Measurements from ENCODE around the gene NTNG2. TPM values are rescaled to one million over a fixed set of nuclear protein-coding genes. Genes with fewer than 3 reads are reported as not detected.

Gene NTNG2
- total and polyA plus RNA-seq, 10 of the 15 experiments (the other 5 are each of a cell fraction or from before 2014, with no cell fraction given), result 0.37 to 0.79 (median 0.45) TPM; not detected in 6

DNA sequence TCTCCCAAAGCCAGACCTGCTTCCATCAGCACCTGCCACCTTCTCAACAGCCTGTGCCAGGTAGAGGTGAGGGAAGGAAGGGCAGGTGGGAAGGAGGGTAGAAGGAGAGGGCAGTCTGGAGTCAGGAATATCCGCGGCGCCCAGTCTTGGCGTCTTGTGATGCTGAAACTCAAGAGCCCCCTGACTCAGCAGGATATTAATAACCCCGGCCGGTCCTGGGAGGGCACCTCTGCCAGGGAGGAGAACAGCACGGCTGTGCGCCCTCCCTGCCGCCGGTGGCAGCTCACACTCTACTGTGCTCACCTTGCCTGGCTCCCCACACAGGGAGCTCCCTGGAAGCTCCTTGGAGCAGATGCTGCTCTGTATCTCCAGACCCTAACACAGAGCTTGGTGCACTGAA lies 11.6 kb upstream of the NTNG2 start:
- TF ChIP-seq, protein P1, sequence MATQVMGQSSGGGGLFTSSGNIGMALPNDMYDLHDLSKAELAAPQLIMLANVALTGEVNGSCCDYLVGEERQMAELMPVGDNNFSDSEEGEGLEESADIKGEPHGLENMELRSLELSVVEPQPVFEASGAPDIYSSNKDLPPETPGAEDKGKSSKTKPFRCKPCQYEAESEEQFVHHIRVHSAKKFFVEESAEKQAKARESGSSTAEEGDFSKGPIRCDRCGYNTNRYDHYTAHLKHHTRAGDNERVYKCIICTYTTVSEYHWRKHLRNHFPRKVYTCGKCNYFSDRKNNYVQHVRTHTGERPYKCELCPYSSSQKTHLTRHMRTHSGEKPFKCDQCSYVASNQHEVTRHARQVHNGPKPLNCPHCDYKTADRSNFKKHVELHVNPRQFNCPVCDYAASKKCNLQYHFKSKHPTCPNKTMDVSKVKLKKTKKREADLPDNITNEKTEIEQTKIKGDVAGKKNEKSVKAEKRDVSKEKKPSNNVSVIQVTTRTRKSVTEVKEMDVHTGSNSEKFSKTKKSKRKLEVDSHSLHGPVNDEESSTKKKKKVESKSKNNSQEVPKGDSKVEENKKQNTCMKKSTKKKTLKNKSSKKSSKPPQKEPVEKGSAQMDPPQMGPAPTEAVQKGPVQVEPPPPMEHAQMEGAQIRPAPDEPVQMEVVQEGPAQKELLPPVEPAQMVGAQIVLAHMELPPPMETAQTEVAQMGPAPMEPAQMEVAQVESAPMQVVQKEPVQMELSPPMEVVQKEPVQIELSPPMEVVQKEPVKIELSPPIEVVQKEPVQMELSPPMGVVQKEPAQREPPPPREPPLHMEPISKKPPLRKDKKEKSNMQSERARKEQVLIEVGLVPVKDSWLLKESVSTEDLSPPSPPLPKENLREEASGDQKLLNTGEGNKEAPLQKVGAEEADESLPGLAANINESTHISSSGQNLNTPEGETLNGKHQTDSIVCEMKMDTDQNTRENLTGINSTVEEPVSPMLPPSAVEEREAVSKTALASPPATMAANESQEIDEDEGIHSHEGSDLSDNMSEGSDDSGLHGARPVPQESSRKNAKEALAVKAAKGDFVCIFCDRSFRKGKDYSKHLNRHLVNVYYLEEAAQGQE (IDR thresholded peaks at IDR 0.05; ENCODE audit: low read depth, low read length), result no peak
- H3K79me2 ChIP-seq (ENCODE audit: control insufficient read depth, insufficient read depth, low read length), result no peaks in the 10 kb centered on the region
- no peaks in the 10 kb centered on the region for H3K36me3 ChIP-seq (ENCODE audit: control insufficient read depth in 2 of 2, insufficient read depth in 2 of 2, low read length in 1 of 2)
- DNase-seq (ENCODE audit: low read depth, low spot score) (no peak), ATAC-seq (no peak), FAIRE-seq (no peak)
- H3K27me3 ChIP-seq (replicated peaks in 1 of 2; ENCODE audit: control insufficient read depth in 2 of 2, insufficient read depth in 2 of 2, low read length in 1 of 2), result peaks cover 0 to 6% of the 10 kb centered on the region in 2 experiments; a peak in 3 of 4 replicates
- ChIA-PET RAD21 (ENCODE audit: unreplicated experiment) (no interaction called here), CTCF (no interaction called here), SMC1A (ENCODE audit: uncharacterized antibody, unreplicated experiment) (no interaction called here), POLR2A (no interaction called here)
- no TSS peak for BruUV-seq (replicated peaks)
- in situ Hi-C loops (cut with MboI) (no loop called here), intact Hi-C loops (cut with micrococcal nuclease; ENCODE audit: unreplicated experiment) (no loop called here)
- H3K9ac ChIP-seq (ENCODE audit: control insufficient read depth, insufficient read depth, low read length), result no peak overlapping the region
- no peak overlapping the region for H3K4me2 ChIP-seq (ENCODE audit: control insufficient read depth, insufficient read depth)
- no peak overlapping the region for H2AFZ ChIP-seq (ENCODE audit: control insufficient read depth, low read depth, low read length)
- no peak overlapping the region for H3K27ac ChIP-seq (ENCODE audit: control insufficient read depth, insufficient read depth)
- WGBS (ENCODE audit: insufficient coverage, insufficient replicate concordance, low lambda C conversion rate, missing lambda C conversion rate), result 64% methylated on average over 10 of the region's 10 CpGs
- H3K9me3 ChIP-seq (replicated peaks; ENCODE audit: control insufficient read depth, insufficient read depth, low read length), result no peaks in the 10 kb centered on the region
- no peaks in the 10 kb centered on the region for H3K4me1 ChIP-seq (ENCODE audit: control insufficient read depth, insufficient read depth, low read length)
- H4K20me1 ChIP-seq (ENCODE audit: control insufficient read depth, insufficient read depth), result no peaks in the 10 kb centered on the region; the same call in 1 of the 2 replicates
- no peak overlapping the region for H3K4me3 ChIP-seq

DNA sequence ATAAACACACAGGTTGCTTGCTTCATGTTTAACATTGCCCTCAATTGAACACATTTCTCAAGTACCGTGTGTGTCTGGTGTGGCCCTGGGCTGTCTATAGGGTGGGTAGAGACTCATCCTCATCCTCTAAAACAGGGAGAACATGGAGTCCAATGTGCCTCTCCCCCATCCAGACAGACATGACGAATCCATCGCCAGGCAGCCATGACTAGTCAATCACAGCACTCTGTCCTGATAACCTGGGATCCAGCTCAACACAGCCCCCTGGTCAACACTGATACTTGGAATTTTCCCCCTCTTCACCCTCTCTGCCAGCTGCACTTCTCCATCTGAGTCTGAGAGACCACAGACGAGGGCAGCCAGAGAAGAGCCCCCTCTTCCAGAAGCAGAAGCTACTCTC lies 10.7 kb upstream of the NTNG2 start:
- in situ Hi-C loops (cut with MboI), result no loop called here
- 38% methylated on average over 4 of the region's 4 CpGs for WGBS (ENCODE audit: insufficient coverage, insufficient replicate concordance, low lambda C conversion rate, missing lambda C conversion rate)
- CTCF ChIA-PET, result no interaction called here

More for the DNA sequence above, 10.7 kb upstream of the NTNG2 start:
- no peaks in the 10 kb centered on the region; the same call in 1 of the 2 replicates for H4K20me1 ChIP-seq (ENCODE audit: control insufficient read depth, insufficient read depth)
- H3K4me3 ChIP-seq, result no peak overlapping the region
- H2AFZ ChIP-seq (ENCODE audit: control insufficient read depth, low read depth, low read length), result no peak overlapping the region
- no peaks in the 10 kb centered on the region for H3K9me3 ChIP-seq (replicated peaks; ENCODE audit: control insufficient read depth, insufficient read depth, low read length)
- no peak for FAIRE-seq
- H3K4me2 ChIP-seq (ENCODE audit: control insufficient read depth, insufficient read depth), result no peak overlapping the region
- TF ChIP-seq LARP7 (IDR thresholded peaks at IDR 0.05) (no peak), CREM (IDR thresholded peaks at IDR 0.05; ENCODE audit: low read depth) (no peak), CHD4 (IDR thresholded peaks at IDR 0.05) (no peak), ETV6 (conservative IDR thresholded peaks at IDR 0.05 in 1 of 2, IDR thresholded peaks at IDR 0.05 in 1 of 2; ENCODE audit: borderline replicate concordance in 1 of 2, low read depth in 1 of 2) (no peak), GABPA (IDR thresholded peaks at IDR 0.05; ENCODE audit: low read depth) (no peak), TCF3 (IDR thresholded peaks at IDR 0.05; ENCODE audit: borderline replicate concordance, insufficient read depth, low read depth, low read length) (no peak), MEF2B (IDR thresholded peaks at IDR 0.05; ENCODE audit: partially characterized antibody, poor library complexity, severe bottlenecking) (no peak), NFXL1 (IDR thresholded peaks at IDR 0.05; ENCODE audit: borderline replicate concordance) (no peak), PAX8 (IDR thresholded peaks at IDR 0.05) (no peak)
- TF ChIP-seq, protein P2, sequence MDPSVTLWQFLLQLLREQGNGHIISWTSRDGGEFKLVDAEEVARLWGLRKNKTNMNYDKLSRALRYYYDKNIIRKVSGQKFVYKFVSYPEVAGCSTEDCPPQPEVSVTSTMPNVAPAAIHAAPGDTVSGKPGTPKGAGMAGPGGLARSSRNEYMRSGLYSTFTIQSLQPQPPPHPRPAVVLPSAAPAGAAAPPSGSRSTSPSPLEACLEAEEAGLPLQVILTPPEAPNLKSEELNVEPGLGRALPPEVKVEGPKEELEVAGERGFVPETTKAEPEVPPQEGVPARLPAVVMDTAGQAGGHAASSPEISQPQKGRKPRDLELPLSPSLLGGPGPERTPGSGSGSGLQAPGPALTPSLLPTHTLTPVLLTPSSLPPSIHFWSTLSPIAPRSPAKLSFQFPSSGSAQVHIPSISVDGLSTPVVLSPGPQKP (IDR thresholded peaks at IDR 0.05; ENCODE audit: low read depth, low read length), result no peak
- H3K27me3 ChIP-seq (replicated peaks in 1 of 2; ENCODE audit: control insufficient read depth in 2 of 2, insufficient read depth in 2 of 2, low read length in 1 of 2), result peaks cover 0 to 5% of the 10 kb centered on the region in 2 experiments; a peak in 3 of 4 replicates
- no peaks in the 10 kb centered on the region for H3K36me3 ChIP-seq (ENCODE audit: control insufficient read depth in 2 of 2, insufficient read depth in 2 of 2, low read length in 1 of 2)
- DNase-seq (ENCODE audit: low read depth, low spot score), result no peak
- intact Hi-C loops (cut with micrococcal nuclease; ENCODE audit: unreplicated experiment), result no loop called here
- H3K79me2 ChIP-seq (ENCODE audit: control insufficient read depth, insufficient read depth, low read length), result no peaks in the 10 kb centered on the region
- H3K4me1 ChIP-seq (ENCODE audit: control insufficient read depth, insufficient read depth, low read length), result no peaks in the 10 kb centered on the region
- no TSS peak for BruUV-seq (replicated peaks)
- ChIA-PET POLR2A (no interaction called here), RAD21 (ENCODE audit: unreplicated experiment) (no interaction called here), SMC1A (ENCODE audit: uncharacterized antibody, unreplicated experiment) (no interaction called here)
- no peak overlapping the region for H3K27ac ChIP-seq (ENCODE audit: control insufficient read depth, insufficient read depth)
- ATAC-seq, result no peak
- no peak overlapping the region for H3K9ac ChIP-seq (ENCODE audit: control insufficient read depth, insufficient read depth, low read length)
